ENCODE results near the gene ABCD1. TPM values are rescaled to one million over a fixed set of nuclear protein-coding genes. Genes with fewer than 3 reads are reported as not detected.

ABCD1 gene
- total and polyA plus RNA-seq, 9 of the 15 experiments (the other 6 are each of a cell fraction or from before 2014, with no cell fraction given): 0.07 to 6.9 (median 2.2) TPM

DNA sequence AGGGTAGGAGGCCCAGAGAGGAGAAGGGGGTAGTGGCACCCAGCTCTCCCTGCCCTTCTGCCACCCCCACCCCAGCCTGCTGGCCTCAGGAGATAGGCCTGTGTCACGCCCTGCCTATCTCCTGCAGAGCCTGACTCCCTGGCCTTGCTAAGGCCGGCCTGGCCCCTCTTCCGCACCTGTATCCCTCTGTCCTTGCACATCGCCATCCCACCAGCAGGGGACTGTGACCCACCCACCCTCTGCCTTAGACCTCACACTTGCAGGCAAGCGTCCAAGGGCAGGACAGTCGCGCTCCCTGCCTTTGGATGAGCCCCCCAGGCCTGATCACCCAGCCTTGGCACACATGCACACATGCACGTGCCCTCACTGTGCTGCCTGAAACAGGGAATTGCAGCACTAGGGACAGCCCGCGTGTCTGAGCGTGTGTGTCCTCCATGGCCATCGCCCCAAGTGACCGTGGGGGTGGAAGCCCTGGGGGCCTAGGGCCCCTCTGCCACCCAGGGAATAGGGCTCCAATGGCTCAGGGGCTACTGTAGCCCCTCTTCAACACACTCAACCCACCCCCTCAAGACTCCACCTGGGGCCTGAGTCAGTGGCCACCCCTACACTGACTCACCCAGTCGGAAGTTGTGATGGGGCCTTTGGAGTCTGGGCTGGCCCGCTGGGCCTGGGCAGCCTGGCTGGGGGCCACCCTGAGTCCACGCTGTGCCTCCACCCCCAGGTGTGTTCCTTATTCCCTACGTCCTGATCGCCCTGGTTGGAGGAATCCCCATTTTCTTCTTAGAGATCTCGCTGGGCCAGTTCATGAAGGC lies 34.8 kb upstream of the ABCD1 start (continued):
- TF ChIP-seq, protein P1, sequence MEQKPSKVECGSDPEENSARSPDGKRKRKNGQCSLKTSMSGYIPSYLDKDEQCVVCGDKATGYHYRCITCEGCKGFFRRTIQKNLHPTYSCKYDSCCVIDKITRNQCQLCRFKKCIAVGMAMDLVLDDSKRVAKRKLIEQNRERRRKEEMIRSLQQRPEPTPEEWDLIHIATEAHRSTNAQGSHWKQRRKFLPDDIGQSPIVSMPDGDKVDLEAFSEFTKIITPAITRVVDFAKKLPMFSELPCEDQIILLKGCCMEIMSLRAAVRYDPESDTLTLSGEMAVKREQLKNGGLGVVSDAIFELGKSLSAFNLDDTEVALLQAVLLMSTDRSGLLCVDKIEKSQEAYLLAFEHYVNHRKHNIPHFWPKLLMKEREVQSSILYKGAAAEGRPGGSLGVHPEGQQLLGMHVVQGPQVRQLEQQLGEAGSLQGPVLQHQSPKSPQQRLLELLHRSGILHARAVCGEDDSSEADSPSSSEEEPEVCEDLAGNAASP (IDR thresholded peaks at IDR 0.05): no peak
- TF ChIP-seq ARID2 (IDR thresholded peaks at IDR 0.05): no peak
- TF ChIP-seq ZFP36 (IDR thresholded peaks at IDR 0.05; ENCODE audit: low read depth, low read length, partially characterized antibody): no peak
- TF ChIP-seq KAT7 (CRISPR knock-in tag; IDR thresholded peaks at IDR 0.05; ENCODE audit: borderline replicate concordance): 0 out of 2 replicates have a peak, but pooled peaks have one; percentile 39
- TF ChIP-seq KHSRP (IDR thresholded peaks at IDR 0.05): no peak
- TF ChIP-seq THRAP3 (IDR thresholded peaks at IDR 0.05; ENCODE audit: borderline replicate concordance): no peak
- no peak for TF ChIP-seq FOXP1 (CRISPR knock-in tag; IDR thresholded peaks at IDR 0.05)
- TF ChIP-seq, protein P2, sequence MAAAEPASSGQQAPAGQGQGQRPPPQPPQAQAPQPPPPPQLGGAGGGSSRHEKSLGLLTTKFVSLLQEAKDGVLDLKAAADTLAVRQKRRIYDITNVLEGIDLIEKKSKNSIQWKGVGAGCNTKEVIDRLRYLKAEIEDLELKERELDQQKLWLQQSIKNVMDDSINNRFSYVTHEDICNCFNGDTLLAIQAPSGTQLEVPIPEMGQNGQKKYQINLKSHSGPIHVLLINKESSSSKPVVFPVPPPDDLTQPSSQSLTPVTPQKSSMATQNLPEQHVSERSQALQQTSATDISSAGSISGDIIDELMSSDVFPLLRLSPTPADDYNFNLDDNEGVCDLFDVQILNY (CRISPR knock-in tag; IDR thresholded peaks at IDR 0.05): no peak
- TF ChIP-seq, protein P3, sequence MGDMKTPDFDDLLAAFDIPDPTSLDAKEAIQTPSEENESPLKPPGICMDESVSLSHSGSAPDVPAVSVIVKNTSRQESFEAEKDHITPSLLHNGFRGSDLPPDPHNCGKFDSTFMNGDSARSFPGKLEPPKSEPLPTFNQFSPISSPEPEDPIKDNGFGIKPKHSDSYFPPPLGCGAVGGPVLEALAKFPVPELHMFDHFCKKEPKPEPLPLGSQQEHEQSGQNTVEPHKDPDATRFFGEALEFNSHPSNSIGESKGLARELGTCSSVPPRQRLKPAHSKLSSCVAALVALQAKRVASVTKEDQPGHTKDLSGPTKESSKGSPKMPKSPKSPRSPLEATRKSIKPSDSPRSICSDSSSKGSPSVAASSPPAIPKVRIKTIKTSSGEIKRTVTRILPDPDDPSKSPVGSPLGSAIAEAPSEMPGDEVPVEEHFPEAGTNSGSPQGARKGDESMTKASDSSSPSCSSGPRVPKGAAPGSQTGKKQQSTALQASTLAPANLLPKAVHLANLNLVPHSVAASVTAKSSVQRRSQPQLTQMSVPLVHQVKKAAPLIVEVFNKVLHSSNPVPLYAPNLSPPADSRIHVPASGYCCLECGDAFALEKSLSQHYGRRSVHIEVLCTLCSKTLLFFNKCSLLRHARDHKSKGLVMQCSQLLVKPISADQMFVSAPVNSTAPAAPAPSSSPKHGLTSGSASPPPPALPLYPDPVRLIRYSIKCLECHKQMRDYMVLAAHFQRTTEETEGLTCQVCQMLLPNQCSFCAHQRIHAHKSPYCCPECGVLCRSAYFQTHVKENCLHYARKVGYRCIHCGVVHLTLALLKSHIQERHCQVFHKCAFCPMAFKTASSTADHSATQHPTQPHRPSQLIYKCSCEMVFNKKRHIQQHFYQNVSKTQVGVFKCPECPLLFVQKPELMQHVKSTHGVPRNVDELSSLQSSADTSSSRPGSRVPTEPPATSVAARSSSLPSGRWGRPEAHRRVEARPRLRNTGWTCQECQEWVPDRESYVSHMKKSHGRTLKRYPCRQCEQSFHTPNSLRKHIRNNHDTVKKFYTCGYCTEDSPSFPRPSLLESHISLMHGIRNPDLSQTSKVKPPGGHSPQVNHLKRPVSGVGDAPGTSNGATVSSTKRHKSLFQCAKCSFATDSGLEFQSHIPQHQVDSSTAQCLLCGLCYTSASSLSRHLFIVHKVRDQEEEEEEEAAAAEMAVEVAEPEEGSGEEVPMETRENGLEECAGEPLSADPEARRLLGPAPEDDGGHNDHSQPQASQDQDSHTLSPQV (IDR thresholded peaks at IDR 0.05): no peak
- no peak for TF ChIP-seq BCL6 (CRISPR knock-in tag; IDR thresholded peaks at IDR 0.05)
- TF ChIP-seq PCBP2 (IDR thresholded peaks at IDR 0.05; ENCODE audit: low read depth, low read length, poor library complexity, severe bottlenecking): no peak
- TF ChIP-seq, protein P4, sequence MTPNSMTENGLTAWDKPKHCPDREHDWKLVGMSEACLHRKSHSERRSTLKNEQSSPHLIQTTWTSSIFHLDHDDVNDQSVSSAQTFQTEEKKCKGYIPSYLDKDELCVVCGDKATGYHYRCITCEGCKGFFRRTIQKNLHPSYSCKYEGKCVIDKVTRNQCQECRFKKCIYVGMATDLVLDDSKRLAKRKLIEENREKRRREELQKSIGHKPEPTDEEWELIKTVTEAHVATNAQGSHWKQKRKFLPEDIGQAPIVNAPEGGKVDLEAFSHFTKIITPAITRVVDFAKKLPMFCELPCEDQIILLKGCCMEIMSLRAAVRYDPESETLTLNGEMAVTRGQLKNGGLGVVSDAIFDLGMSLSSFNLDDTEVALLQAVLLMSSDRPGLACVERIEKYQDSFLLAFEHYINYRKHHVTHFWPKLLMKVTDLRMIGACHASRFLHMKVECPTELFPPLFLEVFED (CRISPR knock-in tag; conservative IDR thresholded peaks at IDR 0.05): no peak
- TF ChIP-seq RBM15 (IDR thresholded peaks at IDR 0.05; ENCODE audit: insufficient read depth, low read length): no peak
- TF ChIP-seq ZKSCAN1 (IDR thresholded peaks at IDR 0.05; ENCODE audit: low read depth, low read length): no peak
- TF ChIP-seq ZNF24 (IDR thresholded peaks at IDR 0.05): no peak
- TF ChIP-seq POU5F1 (IDR thresholded peaks at IDR 0.05; ENCODE audit: borderline replicate concordance, low read depth, low read length, partially characterized antibody): no peak
- TF ChIP-seq MEF2D (tag; conservative IDR thresholded peaks at IDR 0.05; ENCODE audit: low read depth): no peak
- TF ChIP-seq, protein P5, sequence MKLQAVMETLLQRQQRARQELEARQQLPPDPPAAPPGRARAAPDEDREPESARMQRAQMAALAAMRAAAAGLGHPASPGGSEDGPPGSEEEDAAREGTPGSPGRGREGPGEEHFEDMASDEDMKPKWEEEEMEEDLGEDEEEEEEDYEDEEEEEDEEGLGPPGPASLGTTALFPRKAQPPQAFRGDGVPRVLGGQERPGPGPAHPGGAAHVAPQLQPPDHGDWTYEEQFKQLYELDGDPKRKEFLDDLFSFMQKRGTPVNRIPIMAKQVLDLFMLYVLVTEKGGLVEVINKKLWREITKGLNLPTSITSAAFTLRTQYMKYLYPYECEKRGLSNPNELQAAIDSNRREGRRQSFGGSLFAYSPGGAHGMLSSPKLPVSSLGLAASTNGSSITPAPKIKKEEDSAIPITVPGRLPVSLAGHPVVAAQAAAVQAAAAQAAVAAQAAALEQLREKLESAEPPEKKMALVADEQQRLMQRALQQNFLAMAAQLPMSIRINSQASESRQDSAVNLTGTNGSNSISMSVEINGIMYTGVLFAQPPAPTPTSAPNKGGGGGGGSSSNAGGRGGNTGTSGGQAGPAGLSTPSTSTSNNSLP (IDR thresholded peaks at IDR 0.05; ENCODE audit: borderline replicate concordance, low read depth, low read length): no peak
- TF ChIP-seq CHD2 (IDR thresholded peaks at IDR 0.05; ENCODE audit: low read depth, low read length): no peak
